NCI-H1694 treated with DMSO at 0.1 percent for 48 hours (cell line): ENCODE results near the gene ICE1.
"Not testable (repeated sequence)": the region's sequence is repeated elsewhere in the genome, so short reads cannot be mapped to it uniquely, and the experiment has no call there.

Experiments
- DNase-seq: peaks from one replicate; lab custom pipeline; 2025; lab: John Stamatoyannopoulos, UW

Gene ICE1

GRCh38 chr5:5421961-5422818, at the start of gene ICE1:
ICE1 (plus strand) TSS chr5:5422677; CDS start chr5:5422916, 239 bp downstream.
- peak; percentile 98 for DNase-seq

GRCh38 chr5:5372930-5373329, 49.5 kb upstream of the ICE1 start:
- no peak for DNase-seq

DNA sequence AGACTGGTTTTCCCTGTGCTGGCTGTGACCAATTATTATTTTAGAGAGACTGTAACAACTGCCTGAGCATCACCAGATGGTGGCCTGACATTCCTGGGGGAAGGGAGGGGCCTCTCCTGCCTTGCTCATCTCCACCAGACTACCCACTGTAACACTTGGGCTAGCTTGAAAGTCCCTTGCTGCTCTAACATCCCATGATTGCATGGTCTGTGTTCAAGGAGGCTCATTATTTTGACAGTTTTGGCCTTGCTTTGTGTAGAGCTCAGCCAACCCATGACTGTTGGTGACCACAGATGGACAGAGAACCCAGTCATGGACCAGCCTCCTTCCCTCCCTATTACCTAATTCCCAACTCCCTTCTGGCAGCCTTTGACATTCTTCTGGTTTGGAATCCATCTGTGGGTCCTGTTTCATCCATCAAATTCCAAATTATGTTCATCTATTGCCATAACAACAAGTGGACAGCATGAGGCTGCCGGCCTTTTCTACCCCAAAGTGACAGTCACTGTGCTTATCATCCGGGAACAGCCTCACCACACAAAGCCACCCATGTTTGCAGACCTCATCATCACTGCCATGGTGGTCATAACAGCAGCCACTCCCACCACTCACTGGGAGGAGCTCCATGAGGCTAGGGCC, 49.0 kb upstream of the ICE1 start:
- no peak for DNase-seq

- DNase-seq: no peak
These were observed 48.3 kb upstream of the ICE1 start for GRCh38 chr5:5374009-5374715.

GRCh38 chr5:5377780-5378179, 44.7 kb upstream of the ICE1 start:
- DNase-seq: no peak

DNA sequence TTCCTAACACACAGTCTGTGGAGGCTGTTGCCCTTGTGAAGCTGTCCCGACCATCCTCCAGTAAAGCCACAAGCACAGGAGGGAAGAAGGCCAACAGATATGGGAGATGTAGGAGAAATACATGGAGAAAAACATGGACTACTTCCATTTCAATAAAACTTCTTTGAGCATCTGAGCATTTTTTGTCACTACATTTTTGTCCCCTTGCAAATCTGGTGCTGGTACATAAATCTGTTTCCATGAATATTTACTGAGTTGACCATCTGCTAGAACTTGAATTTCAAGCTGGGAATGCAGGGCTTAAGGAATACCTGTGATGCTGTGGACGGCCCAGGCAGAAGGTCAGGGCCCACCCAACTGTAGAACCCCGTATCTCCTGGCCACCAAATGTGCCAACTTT, 43.9 kb upstream of the ICE1 start:
- DNase-seq: no peak

DNA sequence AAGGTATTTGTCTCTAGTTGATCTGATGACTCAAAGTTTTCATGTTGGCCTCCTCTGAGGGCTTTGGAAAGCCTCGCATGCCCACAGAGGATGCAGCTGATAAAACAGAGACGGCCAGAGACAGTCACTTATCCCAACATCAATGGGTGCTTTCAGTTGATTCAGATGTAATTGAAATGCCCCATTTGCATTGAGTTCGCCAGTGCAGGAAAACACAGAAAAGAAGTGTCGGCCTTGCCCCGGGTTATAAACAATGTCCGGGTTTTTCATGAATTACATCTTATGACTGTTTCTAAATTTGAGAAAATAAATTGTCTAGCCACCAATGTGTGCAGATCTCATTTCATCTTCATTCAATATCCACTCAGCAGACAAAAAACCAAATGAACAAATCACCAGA, 42.2 kb upstream of the ICE1 start:
- DNase-seq: no peak

DNA sequence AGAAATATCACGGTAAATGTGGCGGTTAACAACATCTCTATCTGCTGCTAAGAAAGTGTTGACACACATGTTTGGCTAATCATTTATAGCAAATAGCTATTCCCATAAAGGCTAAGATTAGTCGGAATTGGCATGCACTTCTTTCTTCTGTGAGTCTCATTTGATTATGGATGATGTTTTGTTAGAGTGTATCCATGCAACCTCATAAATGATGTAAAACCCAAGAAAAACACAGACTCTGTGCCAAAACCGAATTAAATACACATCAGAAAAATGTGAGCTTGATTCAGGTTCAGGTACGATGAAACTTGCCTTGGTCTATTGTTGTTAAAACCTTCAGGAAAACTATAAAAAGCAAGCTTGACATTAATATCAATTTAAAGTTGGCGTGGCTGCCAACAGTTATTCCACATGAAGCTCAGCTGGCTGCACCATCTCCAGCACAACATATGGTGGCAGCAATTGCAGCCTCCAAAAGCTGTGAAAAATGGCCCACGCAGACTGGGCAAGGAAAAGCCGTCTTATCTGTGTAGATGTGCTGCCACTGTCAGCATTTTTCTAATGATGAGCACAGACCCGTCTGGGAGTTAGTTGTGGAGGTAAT, 41.1 kb upstream of the ICE1 start:
- no peak for DNase-seq

GRCh38 chr5:5383461-5383860, 39.0 kb upstream of the ICE1 start:
- no peak for DNase-seq

- no peak for DNase-seq
These were observed 37.7 kb upstream of the ICE1 start for GRCh38 chr5:5384660-5385330.

GRCh38 chr5:5385331-5385662, 37.2 kb upstream of the ICE1 start:
- no peak for DNase-seq

DNA sequence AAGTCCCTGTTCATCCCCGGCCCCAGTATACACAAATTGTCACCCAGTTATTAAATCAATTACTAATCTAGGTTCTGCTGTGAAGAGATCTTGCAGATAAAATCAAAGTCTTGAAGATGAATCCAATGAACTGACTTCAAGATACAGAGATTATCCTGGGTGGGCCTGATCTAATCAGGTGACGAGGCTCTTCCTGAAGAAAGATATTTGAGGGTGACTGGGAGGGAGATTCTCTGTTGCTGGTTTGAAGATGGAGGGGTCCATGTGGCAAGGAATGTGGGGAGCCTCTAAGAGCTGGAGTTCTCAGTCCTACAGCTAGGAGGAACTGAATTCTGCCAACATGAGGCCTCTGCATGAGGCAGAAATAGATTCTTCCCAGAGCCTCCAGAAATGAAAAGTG, 36.1 kb upstream of the ICE1 start:
- no peak for DNase-seq

GRCh38 chr5:5387192-5387591, 35.3 kb upstream of the ICE1 start:
- no peak for DNase-seq

DNA sequence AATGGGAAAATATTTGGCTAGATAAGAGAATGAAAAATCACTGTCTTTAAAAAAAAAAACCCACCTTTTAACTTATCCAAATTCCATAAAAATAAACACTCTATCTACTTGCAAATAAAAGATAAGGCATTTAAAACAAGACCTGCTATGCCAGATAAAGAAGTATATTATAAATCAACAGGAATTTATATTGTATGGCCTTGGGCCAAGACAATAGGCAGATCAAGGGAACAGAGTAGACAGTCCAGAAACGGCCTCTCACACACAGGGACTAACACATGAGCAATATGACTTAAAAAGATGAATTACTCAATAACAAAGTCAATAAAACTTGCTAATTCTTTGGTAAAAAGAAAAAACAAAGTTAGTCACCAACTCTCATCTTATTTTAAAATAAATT, 34.7 kb upstream of the ICE1 start:
- no peak for DNase-seq

- not testable (repeated sequence) for DNase-seq
These were observed 32.2 kb upstream of the ICE1 start for GRCh38 chr5:5390121-5390869.

DNA sequence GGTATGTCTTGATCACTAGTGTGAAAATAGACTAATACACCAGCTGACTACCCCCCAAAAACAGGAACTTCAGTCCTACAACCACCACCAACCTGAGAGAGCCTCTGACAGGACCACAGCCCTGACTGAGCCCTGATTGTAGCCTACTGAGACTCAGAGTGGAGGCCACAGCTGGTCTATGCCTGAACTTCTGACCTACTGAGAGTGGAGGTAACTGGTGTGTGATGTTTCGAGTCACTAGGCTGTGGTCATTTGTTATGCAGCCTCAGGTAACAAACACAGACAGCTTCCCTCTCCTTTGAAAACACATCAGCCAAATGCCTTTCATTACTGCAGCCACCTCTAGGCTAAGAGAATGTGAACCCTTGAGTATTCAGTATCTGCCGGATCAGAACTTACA, 30.0 kb upstream of the ICE1 start:
- not testable (repeated sequence) for DNase-seq

DNA sequence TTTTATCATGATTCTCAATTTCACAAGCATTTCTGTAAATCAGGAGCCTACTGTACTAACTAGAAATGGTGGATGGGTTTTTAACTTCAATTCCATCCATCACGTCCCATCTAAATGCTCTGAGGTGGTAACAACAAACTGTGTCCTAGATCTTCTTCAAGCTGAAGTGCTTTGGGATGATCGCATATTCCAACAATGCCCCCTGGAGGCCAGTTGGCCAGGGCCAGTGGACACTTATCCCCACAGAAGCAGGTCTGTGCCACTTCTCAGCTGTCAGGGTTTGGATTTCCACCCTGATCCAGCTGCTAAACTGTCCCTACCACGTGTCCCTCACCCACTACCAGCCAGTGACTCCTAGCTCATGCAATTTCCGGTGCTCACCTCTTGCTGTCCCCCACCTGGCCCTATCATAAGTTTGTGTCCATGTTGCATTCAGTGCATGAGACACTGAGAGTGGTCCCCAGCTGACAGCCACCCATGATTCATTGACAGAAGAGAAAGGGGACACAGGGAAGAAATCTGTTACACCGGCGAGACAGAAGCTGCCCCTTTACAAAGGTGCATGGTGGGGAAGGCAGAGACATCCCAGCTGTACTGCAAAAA, 28.0 kb upstream of the ICE1 start:
- DNase-seq: not testable (repeated sequence)

- not testable (repeated sequence) for DNase-seq
These were observed 27.4 kb upstream of the ICE1 start for GRCh38 chr5:5395093-5395492.

DNA sequence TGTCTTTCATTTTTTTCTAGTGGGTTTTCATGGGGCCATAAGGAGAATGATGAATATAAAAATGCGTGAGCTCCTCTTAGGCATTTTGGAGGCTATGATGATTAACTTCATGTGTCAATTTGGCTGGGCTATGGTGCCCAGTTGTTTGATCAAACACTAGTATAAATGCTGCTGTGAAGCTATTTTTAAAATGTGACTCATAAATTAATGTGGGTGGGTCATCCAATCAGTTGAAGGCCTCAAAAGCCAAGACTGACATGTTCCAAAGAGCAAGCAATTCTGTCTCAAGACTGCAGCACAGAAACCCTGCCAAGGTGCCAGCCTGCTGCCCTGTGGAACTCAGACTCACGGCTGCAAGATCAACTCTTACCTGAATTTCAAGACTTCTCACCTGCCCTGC, 24.4 kb upstream of the ICE1 start:
- no peak for DNase-seq

DNA sequence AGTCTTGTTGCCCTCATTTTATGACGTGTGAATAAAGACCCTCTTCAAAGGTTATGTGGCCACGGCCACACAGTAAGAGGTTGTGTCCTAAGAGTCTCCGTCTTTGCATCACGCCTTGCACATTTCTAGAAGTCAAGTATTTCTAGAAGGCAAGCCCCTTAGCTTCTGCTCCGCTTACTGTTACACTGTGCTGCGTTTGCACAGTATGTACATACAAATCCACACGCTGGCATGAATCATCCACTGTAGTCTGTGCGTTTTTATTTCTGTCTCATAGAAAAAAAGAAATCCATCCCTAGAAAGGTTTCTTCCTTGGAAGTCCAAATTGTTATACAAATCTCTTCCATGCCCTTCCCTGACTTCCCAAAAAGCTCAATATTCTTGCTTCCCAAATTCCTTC, 21.4 kb upstream of the ICE1 start:
- DNase-seq: no peak

DNA sequence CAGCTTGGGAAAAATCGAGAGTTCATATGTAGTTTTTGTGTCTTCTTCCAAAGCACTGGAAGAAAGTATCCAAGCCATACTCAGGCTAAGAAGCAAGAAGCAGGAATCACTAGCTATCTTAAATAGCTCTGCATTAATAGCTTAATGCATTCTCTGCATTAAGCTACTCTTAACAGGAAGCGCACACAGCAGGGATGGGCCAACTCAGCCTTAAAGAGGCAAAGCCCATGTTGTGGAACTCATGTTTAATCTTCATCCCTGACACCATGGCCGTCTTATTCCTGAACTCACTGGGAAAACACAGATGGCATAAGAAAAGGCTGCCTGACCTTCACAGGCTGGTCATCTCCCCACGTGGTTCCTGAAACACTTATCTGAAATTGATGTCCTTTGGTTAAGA, 18.7 kb upstream of the ICE1 start:
- DNase-seq: no peak
